GM18519 (cell line): ENCODE data around the gene MAN1C1.

Experiments used
- ATAC-seq: cut with Tn5 transposase; IDR thresholded peaks from one replicate; pipeline ENCODE4 v1.9.1; 2021; ENCODE audit warnings: mild to moderate bottlenecking, moderate library complexity; ENCODE audit not compliant: unreplicated experiment, low FRiP score

MAN1C1 gene

DNA sequence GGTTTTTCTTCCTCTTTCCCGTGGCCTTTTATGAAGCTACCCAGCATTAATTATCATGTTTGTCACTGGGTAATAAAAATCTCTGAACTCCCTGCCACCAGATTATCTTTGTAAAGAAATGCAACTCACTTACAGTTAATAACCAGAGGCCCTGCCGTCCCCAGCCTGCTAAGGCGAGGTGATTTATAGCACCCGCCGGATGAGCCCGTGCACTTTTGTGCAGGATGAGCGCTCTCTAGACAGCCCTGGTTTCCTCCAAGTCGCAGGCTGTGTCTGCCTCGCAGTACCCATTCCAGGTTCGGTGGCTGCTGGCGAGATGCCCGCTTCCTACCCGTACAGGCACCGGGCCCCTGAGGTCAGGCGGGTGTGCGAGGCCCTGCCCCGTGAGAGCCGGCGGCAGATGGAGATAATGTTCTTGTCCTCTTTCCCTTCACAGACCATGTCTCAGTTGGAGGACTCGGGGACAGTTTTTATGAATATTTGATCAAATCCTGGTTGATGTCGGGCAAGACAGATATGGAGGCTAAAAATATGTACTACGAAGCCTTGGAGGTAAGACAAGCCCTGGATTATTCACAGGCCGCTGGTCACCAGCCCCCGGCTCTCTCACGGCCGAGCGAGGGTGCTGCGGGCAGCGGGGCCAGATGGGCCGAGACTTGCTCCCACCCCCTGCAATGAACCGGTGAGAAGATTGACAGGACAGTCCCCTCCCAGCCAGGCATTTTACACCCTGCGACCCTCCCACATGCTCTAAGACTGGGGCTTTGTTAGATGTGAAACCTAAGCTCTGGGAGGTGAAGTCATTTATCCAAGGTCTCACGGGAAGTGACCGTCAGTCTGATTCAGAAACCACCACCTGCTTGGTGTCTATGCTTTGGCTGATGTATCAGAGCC is 154.9 kb downstream of the MAN1C1 start:
- no peak for ATAC-seq

DNA sequence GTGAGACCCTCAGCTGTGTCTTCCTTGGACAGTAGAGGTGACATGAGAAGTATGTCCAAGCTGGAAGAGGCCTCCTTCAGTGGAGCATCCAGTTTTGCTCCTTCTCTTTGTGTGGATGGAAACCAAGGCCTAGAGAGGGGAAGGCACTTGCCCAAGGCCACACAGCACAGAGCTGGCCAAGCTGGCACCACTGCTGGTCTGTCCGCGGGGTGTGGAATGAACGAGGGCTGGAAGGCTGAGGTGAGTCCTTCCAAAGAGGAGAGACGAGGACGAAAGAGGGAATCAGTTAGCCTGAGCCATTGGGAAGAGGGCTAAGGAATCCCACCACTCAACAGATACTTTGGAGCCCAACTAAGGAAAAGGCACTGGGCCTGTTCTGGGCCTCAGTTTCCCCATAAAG is 155.6 kb downstream of the MAN1C1 start:
- no peak for ATAC-seq

DNA sequence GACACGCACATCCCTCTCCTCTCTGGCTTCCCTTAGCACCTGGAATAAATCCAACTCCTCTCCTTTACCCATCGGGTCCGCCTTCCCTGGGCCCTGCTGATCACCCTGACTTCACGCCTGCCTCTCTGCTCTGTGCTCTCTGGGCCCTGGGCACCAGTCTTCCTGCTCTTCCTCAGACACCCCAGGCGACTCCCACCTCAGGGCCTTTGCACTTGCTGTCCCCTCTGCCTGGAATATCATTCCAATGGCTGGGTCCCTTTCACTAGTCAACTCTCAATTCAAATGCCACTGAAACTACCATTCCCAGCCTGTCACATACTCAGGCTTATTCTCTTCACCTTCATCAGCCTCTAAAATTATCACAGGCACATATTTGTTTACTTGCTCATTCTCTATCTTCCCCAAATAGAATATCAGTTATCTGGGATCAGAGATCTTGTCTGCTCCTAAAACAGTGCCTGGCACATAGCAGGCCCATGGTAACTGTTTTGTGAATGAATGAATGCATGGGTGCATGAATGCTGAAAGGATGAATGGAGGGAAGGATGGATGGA is 156.2 kb downstream of the MAN1C1 start:
- ATAC-seq: no peak

DNA sequence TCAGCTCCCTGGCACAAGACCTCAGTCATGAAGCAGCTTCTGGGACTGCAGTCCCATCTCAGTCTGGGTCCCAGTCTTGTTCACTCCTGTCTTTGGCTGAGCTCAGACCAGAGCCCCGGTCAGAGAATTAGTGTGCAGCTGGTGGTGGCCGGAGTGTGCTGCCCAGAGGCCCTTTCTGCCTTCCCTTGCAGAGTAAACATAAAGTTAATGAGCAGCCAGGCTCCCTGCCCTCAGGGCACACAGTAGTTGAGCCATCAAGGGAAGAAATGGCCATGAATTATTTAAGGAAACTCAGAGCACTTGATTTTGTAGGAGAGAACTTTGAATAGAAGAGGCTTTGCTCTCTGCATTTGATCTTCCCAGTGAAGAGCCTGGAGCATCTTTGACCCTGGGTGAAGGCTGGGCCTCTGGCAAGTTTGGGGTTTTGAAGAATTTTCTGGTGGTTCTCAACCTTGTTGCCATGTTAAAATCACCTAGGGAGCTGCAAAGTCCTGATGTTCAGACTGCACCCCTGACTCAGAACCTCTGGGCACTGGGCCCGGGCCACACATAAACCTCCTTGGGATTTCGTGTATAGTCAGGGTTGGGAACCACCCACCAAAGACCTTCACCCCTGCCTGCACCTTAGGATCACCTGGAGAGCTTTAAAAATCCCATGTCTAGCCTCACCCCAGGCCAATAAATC is 157.0 kb downstream of the MAN1C1 start:
- no peak for ATAC-seq

DNA sequence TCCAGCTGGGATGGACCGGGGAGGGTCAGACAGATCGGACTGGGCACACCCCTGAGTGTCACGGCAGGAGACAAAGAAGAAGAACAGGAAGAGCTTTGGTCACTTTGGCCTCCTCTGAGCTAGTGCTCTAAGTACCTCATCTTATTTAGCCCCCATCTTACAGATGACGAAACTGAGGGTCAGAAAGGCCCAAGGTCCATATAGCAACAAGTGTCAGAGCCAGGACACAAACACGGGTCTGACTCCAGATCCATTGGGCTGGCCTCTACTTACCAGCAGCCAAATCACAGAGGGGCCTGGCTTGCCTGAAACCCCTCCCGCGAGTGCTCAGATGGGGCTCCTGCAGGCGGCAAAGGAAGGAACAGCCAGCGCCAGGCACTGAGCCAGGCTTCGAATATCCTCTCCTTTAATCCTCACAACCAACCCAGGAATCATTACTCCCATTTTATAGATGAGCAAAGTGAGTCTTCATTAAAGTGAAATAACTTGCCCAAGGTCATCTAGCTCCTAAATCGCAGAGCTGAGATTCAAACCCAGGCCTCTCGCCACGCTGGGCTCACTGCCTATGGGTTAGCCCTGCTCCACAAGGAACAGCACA is 157.7 kb downstream of the MAN1C1 start:
- no peak for ATAC-seq

DNA sequence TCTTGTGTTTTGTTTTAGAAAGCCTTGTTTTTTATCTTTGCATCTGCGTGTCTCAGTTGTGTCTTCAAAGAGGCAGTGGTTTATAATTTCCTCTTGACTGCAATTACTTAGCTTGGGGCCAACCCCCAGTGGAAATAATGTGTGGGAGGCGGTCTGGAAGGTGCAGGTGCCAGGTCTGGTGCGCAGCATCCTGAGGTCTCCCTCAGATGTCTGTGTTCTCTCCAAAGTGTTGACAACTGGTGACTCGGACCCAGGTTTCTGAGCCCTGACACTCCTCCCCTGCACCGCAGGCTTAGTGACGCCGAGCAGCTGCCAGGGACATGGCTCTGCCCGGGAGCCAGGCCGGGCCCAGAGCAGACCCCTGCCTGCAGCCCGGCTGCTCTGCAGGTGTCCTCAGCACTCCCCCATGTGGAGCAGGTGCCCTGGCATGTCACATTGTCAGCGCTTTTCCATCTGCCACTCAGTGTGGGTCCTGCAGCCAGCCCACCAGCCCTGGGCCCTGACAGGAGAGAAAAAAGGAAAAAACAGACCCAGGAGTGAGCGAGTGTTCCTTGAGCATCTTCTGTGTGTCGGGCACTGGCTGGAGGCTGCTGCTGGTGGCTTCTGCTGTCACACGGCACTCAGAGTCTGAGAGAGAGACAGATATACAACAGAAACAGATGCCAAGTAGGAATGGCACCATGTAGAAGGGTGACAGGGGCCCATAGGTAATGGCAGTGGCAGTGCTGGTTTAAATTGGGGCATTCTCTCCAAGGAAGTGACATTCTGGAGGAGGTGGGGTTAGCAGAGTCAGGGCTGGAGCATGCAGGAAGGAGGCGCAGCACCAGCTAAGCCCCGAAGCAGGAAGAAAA is 158.6 kb downstream of the MAN1C1 start:
- no peak for ATAC-seq

DNA sequence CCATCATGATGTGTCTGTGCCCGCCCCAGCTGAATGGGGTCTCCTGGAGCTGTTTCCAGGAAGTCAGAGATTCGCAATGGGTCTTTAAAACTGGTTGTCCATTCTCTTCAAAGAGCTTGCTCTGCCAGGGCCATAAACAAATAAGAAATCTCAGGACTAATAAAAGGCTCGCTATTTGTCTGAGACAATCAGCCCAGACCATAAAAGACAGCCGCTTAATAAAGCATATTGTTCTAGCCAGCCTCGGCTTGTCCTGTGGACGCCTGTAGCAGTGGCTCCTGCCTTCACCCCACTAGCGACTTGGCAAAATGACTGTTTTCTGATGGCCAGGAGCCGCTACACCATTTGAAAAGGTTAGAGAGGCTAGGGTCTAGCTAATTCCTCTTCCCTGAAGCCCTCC is 162.8 kb downstream of the MAN1C1 start:
- no peak for ATAC-seq

DNA sequence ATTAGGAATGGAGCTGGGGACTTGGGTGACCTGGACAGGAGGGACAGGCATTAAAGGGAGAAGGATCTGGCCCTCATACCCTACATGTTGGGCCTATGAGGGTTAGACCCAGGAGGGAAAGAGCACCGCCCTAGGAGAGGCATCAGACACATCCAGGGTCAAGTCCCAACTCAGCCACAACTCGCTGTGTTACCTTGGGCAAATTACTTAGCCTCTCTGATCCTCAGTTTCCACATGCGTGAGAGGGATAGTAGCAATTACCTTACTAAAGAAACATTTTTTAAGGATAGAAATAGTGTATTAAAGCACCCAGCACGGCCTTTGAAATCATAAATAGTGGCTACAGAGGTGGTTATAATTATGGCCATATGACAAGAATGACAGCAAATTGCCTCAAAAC is 163.3 kb downstream of the MAN1C1 start:
- ATAC-seq: no peak

DNA sequence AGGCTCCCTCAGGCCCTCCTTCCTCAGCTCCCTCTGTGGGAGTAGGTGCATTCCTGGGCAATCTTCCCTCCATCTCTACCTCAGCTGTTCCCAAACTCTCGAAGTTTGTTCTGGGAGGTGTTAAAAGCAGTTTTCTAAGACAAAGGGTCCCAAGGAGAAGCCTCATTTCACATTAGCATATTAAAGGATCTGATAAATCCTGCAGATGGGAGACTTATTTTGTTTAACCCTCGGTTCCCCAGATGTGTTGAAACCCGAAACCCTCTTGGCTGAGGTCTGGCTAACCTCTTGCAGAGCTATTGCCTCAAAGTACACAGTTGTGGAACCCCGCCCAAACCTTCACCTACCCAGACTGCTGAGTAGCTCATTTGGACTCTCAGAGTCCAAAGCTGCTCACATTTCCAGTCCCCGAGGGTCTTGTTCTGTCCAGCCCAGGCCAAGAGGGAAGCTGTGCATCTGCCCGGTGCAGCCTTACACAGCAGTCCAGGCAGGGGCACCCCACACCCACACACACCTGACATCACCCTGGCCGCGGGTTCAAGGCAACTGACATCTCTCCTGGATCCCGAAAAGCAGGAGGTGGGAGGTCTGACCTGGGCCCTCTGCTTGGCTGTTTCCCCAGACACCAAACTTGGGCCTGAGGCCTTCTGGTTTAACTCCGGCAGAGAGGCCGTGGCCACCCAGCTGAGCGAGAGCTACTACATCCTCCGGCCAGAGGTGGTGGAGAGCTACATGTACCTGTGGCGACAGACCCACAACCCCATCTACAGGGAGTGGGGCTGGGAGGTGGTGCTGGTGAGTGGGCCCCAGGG is 163.9 kb downstream of the MAN1C1 start:
- ATAC-seq: no peak

DNA sequence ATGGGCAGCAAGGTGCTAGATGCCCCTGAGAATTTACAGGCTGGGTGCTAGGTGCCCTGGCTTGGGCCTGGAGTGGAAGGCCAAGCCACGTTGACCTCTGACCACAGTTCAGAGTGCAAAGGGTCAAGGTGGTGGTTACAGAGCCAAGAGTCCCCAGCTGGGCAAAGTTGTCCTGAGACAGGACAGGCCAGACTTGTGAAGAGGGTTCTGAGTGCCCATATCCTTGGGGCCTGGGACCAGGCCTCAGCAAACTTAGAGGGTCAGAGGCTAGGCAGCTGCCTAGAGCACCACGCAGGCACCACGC is 164.5 kb downstream of the MAN1C1 start:
- ATAC-seq: no peak

DNA sequence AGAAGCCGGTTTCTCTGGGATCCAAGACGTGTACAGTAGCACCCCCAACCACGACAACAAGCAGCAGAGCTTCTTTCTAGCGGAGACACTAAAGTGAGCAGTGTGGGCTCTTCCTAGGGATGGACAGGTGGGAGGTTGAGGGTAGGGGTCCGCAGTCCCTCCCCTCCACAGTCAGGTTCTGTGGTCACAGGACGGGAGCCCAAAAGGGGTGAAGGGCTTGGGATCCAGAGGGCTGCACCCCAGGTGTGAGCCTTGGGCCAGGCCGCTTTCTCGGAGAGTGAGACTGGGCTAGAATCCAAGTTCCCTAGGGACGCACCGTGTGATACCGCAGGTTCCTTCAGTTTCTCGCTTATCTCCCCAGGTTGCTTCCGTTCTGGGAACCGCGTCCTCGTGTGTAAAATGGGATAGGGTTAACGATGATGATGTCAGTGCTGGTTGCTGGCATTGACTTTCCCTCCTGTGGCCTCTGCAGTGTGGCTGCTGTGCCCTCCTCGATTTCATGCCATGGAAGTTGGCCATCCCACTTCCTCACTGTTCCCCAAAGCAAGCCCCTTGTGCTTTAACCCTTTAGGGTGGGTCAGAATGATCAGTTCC is 166.1 kb downstream of the MAN1C1 start:
- no peak for ATAC-seq

DNA sequence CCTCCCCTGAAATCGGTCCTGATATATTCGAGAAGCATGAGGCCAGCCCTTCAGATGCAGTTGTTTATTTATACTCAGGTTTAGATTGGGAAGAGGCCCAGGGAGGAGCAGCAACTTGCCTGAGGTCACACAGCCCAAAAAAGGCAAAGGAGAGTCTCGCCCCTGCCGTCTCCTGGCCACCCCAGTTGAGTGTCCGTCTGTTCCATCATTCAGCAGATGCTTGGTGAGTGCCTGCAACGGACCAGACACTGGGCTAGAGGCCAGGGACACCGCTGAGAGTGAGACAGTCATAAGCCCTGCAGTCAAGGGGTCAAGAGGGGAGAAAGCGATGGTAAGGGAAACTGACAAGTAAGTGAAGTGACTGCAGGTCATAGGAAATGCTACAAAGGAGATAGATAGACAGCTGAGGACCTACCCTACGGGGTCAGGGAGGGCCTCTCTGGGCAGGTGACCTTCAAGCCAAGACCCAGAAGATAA is 168.0 kb downstream of the MAN1C1 start:
- ATAC-seq: no peak

DNA sequence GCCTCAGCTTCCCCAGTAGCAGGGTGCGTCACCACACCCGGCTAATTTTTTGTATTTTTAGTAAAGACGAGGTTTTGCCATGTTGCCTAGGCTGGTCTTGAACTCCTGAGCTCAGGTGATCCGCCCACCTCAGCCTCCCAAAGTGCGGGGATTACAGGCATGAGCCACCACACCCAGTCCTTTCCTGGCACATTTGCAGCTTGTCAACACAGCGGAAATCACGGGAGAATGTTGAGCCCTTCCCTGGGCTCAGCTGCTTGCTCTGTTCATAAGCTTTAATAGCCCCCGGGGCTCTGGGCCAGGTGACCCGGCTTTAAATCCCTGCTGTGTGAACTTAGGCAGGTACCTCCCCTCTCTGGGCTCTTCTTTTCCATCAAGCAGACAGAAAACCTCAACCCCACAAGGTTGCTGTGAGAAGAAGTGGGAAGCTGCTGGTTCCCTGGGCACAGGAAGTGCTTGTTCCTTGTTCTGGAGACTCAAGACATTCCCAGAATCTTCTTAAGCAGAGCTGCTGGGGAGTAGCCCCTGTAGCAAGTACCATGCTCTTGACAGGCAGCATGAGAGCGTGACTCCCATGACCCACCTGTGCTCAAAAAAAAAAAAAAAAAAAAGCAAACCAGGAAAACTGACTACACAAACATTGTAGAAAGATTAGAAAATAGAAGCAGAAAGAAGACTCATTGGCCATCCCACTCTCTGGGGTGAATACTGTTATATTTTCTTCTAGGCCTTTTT is 168.9 kb downstream of the MAN1C1 start:
- no peak for ATAC-seq

DNA sequence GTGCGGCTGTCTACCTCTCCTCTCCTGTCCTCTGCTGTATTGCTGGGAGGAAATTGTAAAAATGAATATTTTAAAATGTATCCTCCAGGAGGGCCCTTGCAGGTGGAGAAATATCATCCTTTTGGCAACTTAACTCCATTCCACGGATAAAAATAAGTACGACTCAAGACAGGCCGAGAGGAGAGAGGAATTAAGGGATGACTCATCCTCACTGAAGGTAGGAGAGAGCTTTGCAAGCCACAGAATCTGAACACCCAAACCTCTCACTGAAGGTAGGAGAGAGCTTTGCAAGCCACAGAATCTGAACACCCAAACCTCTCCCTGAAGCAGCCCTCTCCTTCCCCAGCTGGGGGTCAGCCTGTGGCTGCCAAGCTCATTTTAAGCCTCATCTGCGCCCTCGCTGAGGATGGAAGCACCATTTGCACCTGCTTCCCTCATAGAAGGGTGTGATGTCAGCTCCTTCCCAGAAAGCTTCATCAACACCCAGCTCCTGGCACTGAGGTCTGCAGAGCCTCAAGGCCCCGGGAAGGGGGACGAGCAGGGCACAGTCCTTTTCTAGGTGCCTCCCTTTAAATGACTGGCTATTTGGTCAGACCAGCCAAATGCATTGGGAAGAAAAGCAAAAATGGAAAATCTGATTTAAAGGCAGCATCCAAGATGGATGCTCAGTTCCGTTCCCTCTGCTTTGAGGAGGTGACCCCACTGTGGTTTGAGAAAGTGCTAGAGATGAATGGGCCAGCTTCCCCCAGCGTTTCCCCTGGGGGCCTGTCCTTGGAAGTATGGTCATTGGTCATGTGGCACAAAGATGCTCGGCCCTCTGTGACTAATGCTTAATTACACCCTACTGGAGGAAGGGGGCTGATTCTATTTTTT is 170.5 kb downstream of the MAN1C1 start:
- no peak for ATAC-seq

DNA sequence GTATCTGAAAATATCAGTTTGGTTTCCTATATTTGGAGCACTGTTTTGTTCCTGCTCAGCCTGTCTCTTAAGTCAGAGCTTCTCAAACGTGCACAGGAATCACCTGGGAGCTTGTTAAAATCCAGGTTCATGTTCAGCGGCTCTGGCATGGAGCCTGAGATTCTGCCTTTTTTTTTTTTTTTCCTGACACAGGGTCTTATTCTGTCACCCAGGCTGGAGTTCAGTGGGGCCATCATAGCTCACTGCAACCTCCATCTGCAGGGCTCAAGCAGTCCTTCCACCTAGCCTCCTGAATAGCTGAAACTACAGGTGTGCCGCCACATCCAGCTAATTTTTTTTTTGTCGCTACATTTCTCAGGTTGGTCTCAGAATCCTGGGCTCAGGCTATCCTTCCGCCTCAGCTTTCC is 171.2 kb downstream of the MAN1C1 start:
- ATAC-seq: no peak

DNA sequence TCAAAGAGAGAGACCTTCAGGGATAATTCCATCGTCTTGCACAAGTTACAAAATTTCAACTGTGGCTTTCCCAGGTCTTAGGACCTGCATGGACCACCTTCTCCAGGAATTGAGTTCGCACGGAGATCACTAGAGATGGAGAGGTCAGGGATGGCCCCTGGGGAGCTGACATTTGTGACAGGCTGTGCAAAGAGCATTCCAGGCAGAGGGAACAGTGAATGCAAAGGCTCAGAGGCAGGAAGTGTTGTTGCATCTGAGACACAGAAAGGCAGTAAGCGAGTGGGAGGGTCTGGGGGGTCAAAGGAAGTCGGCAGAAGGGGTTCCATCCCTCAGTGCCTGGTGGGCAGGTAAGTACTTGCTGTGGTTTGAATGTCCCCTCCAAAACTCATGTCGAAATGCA is 173.9 kb downstream of the MAN1C1 start:
- ATAC-seq: no peak

DNA sequence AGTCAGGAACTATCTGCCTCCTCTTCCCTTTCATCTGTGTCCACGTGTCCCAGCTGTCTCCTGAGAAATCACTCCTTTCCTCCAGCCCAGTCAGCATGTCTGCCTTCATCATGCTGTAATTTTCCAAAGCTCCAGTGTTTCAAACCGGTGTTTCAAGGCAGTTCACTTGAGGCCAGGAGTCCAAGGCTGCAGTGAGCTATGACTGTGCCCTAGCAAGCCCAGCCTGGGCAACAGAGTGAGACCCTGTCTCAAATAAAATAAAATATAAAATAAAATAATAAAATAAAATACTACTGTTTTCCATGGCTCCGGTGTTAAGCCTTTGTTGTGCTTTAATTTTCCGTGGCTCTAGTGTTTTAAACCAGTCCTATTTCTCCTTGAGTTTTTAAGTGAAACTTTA is 175.5 kb downstream of the MAN1C1 start:
- no peak for ATAC-seq
